Naive thymus-derived CD8-positive, alpha-beta T cell (primary cell): ENCODE data around the gene SCNN1B. TPM values are rescaled to one million over a fixed set of nuclear protein-coding genes. Genes with fewer than 3 reads are reported as not detected.

Experiments
- ATAC-seq, 2 donors: fragments of 150-1000 bp; cut with Tn5 transposase in 1 of 2; sonication (Bioruptor Pico), chemical (Tn5 transposase) in 1 of 2; 1 replicate in 1 of 2; 2 replicates in 1 of 2; pipeline ENCODE4 v1.10.0; 2021; ENCODE audit warnings: mild to moderate bottlenecking in 2 of 2, moderate library complexity in 2 of 2
- POLR2A ChIA-PET: fragments of 350-600 bp; sonication (Branson Sonifier 250); formaldehyde crosslinking; loops from one replicate; lab custom pipeline; 2021; ENCODE audit warnings: antibody characterized with exemption; lab: Charles Lee
- DNase-seq, 10 donors: peaks; one replicate each; pipeline versions ENCODE4 v3.0.0 to v3.0.0-alpha.2; 2020 to 2022
- H3K27ac Mint-ChIP-seq, 10 donors: one replicate each; pipeline ENCODE4 v1.8.0; 2020 to 2022; ENCODE audit warnings: mild to moderate bottlenecking in 10 of 10, mixed read lengths in 10 of 10, moderate library complexity in 4 of 10, inconsistent platforms in 1 of 10
- H3K27me3 Mint-ChIP-seq, 5 donors: one replicate each; pipeline ENCODE4 v1.8.0; 2021 to 2022; ENCODE audit warnings: mixed read lengths in 5 of 5
- H3K36me3 Mint-ChIP-seq, 3 donors: one replicate each; pipeline ENCODE4 v1.8.0; 2020 to 2022; ENCODE audit warnings: mixed read lengths in 3 of 3, mild to moderate bottlenecking in 2 of 3, inconsistent platforms in 1 of 3
- H3K4me1 Mint-ChIP-seq, 4 donors: one replicate each; pipeline ENCODE4 v1.8.0; 2021 to 2022; ENCODE audit warnings: mixed read lengths in 4 of 4
- H3K4me3 Mint-ChIP-seq, 10 donors: one replicate each; pipeline ENCODE4 v1.8.0; 2020 to 2022; ENCODE audit warnings: mild to moderate bottlenecking in 10 of 10, mixed read lengths in 10 of 10, moderate library complexity in 6 of 10, inconsistent platforms in 1 of 10
- H3K9me3 Mint-ChIP-seq, 9 donors: one replicate each; pipeline ENCODE4 v1.8.0; 2020 to 2022; ENCODE audit warnings: mixed read lengths in 9 of 9, mild to moderate bottlenecking in 3 of 9, inconsistent platforms in 1 of 9, moderate library complexity in 1 of 9
- polyA plus RNA-seq, 3 donors: library from polyadenylated mRNA; unstranded; fragments of 300-500 nt; fragmentation: Illumina TruSeq; gene quantifications; one replicate each; pipeline ENCODE4 v1.2.3, GENCODE V29; 2021
- total RNA-seq, 8 experiments: library from RNA in 2 of 8; stranded (reverse) in 2 of 8; gene quantifications; one replicate each; pipeline ENCODE4 v1.2.3 and lab custom pipeline; 2021 to 2026

SCNN1B gene
- total and polyA plus RNA-seq, 5 experiments from 2014 or later: not detected

GRCh38 chr16:23409522-23409921 is 107.4 kb downstream of the SCNN1B start:
- H3K9me3 Mint-ChIP-seq: no peaks in the 10 kb centered on the region
- POLR2A ChIA-PET: no interaction called here
- DNase-seq (no peak), ATAC-seq (no peak)
- no peak overlapping the region for H3K4me3 Mint-ChIP-seq
- H3K4me1 Mint-ChIP-seq: no peaks in the 10 kb centered on the region
- peaks cover 8 to 93% (median 27%) of the 10 kb centered on the region in 3 donors for H3K36me3 Mint-ChIP-seq
- no peaks in the 10 kb centered on the region for H3K27me3 Mint-ChIP-seq
- peak overlapping the region in 4 of 10 donors; percentile 5 to 48 (median 40) for H3K27ac Mint-ChIP-seq

GRCh38 chr16:23410176-23410575 is 108.1 kb downstream of the SCNN1B start:
- Mint-ChIP-seq H3K4me1 (no peaks in the 10 kb centered on the region), H3K36me3 (peaks cover 8 to 92% (median 28%) of the 10 kb centered on the region in 3 donors), H3K9me3 (no peaks in the 10 kb centered on the region), H3K27me3 (no peaks in the 10 kb centered on the region), H3K27ac (peak overlapping the region in 1 of 10 donors; percentile 32), H3K4me3 (no peak overlapping the region)
- POLR2A ChIA-PET: no interaction called here
- ATAC-seq (no peak), DNase-seq (no peak)

- no peak overlapping the region for H3K27ac Mint-ChIP-seq
- DNase-seq (no peak), ATAC-seq (no peak)
- POLR2A ChIA-PET: no interaction called here
- peaks cover 0 to 87% (median 23%) of the 10 kb centered on the region in 3 donors for H3K36me3 Mint-ChIP-seq
- H3K4me1 Mint-ChIP-seq: no peaks in the 10 kb centered on the region
- no peaks in the 10 kb centered on the region for H3K27me3 Mint-ChIP-seq
- no peaks in the 10 kb centered on the region for H3K9me3 Mint-ChIP-seq
- H3K4me3 Mint-ChIP-seq: no peak overlapping the region
Observed at GRCh38 chr16:23414731-23415130, 112.6 kb downstream of the SCNN1B start.

- H3K36me3 Mint-ChIP-seq: peaks cover 0 to 77% (median 24%) of the 10 kb centered on the region in 3 donors
- H3K27ac Mint-ChIP-seq: no peak overlapping the region
- DNase-seq (no peak), ATAC-seq (no peak)
- no peaks in the 10 kb centered on the region for H3K9me3 Mint-ChIP-seq
- no peaks in the 10 kb centered on the region for H3K4me1 Mint-ChIP-seq
- no peaks in the 10 kb centered on the region for H3K27me3 Mint-ChIP-seq
- H3K4me3 Mint-ChIP-seq: no peak overlapping the region
- POLR2A ChIA-PET: no interaction called here
Observed at GRCh38 chr16:23416816-23417215, 114.7 kb downstream of the SCNN1B start.

GRCh38 chr16:23420011-23420410 is 117.9 kb downstream of the SCNN1B start:
- Mint-ChIP-seq H3K9me3 (no peaks in the 10 kb centered on the region), H3K36me3 (peaks cover 0 to 71% (median 24%) of the 10 kb centered on the region in 3 donors), H3K27ac (peak overlapping the region in 1 of 10 donors; percentile 13), H3K4me1 (peaks cover 0 to 1% (median 0%) of the 10 kb centered on the region in 4 donors), H3K27me3 (no peaks in the 10 kb centered on the region), H3K4me3 (no peak overlapping the region)
- DNase-seq (no peak), ATAC-seq (no peak)
- POLR2A ChIA-PET: no interaction called here

- Mint-ChIP-seq H3K9me3 (no peaks in the 10 kb centered on the region), H3K4me3 (no peak overlapping the region), H3K27ac (no peak overlapping the region), H3K36me3 (peaks cover 0 to 67% (median 19%) of the 10 kb centered on the region in 3 donors), H3K27me3 (no peaks in the 10 kb centered on the region), H3K4me1 (peaks cover 0 to 1% (median 0%) of the 10 kb centered on the region in 4 donors)
- ATAC-seq (no peak), DNase-seq (no peak)
- POLR2A ChIA-PET: no interaction called here
Observed at GRCh38 chr16:23423496-23424049, 121.5 kb downstream of the SCNN1B start.

- no peak overlapping the region for H3K27ac Mint-ChIP-seq
- H3K36me3 Mint-ChIP-seq: peaks cover 0 to 69% (median 19%) of the 10 kb centered on the region in 3 donors
- no peaks in the 10 kb centered on the region for H3K27me3 Mint-ChIP-seq
- ATAC-seq (no peak), DNase-seq (no peak)
- H3K9me3 Mint-ChIP-seq: no peaks in the 10 kb centered on the region
- peaks cover 0 to 1% (median 0%) of the 10 kb centered on the region in 4 donors for H3K4me1 Mint-ChIP-seq
- no peak overlapping the region for H3K4me3 Mint-ChIP-seq
- POLR2A ChIA-PET: no interaction called here
Observed at GRCh38 chr16:23424292-23424958, 122.3 kb downstream of the SCNN1B start.

GRCh38 chr16:23428351-23428750 is 126.2 kb downstream of the SCNN1B start:
- H3K27ac Mint-ChIP-seq: no peak overlapping the region
- peaks cover 0 to 81% (median 16%) of the 10 kb centered on the region in 3 donors for H3K36me3 Mint-ChIP-seq
- H3K9me3 Mint-ChIP-seq: no peaks in the 10 kb centered on the region
- ATAC-seq (no peak), DNase-seq (no peak)
- H3K4me1 Mint-ChIP-seq: no peaks in the 10 kb centered on the region
- no peak overlapping the region for H3K4me3 Mint-ChIP-seq
- no peaks in the 10 kb centered on the region for H3K27me3 Mint-ChIP-seq
- POLR2A ChIA-PET: no interaction called here

Other genes starting within 250 kb of the SCNN1B start
- 1 to 10 TPM; 4.6 to 5.2 TPM for gene USP31, start 152.8 kb upstream of the SCNN1B start, total RNA-seq
- under 1 TPM; 0.09 to 0.89 (median 0.34) TPM for gene USP31, start 152.8 kb upstream of the SCNN1B start, polyA plus RNA-seq
- gene SCNN1G, start 119.6 kb upstream of the SCNN1B start, total RNA-seq: not detected
- gene SCNN1G, start 119.6 kb upstream of the SCNN1B start, polyA plus RNA-seq: not detected
- 10 to 100 TPM; 23.3 to 26.2 TPM for gene COG7, start 150.9 kb downstream of the SCNN1B start, total RNA-seq
- 10 to 100 TPM in 1 of 3 donors, 1 to 10 TPM in 2; 8.4 to 10.9 (median 9.2) TPM for gene COG7, start 150.9 kb downstream of the SCNN1B start, polyA plus RNA-seq
- 10 to 100 TPM; 87.5 to 94.6 TPM for gene GGA2, start 208.2 kb downstream of the SCNN1B start, total RNA-seq
- 10 to 100 TPM; 37.7 to 56.7 (median 39.4) TPM for gene GGA2, start 208.2 kb downstream of the SCNN1B start, polyA plus RNA-seq